Stimulated activated CD8-positive, alpha-beta memory T cell treated with anti-CD3 and anti-CD28 coated beads, Interleukin-7, amount 100 ng/mL, for 24 hours (primary cell): ENCODE data around the gene EPB42.

Experiments
- DNase-seq: peaks from one replicate; pipeline ENCODE4 v3.0.0-alpha.2; 2020; ENCODE audit warnings: low read depth

EPB42 gene

GRCh38 chr15:43220991-43221403, at the start of gene EPB42:
Gene EPB42, minus strand, starts transcription at chr15:43221018. Its CDS starts 193 bp downstream, at chr15:43220825.
- DNase-seq: no peak

DNA sequence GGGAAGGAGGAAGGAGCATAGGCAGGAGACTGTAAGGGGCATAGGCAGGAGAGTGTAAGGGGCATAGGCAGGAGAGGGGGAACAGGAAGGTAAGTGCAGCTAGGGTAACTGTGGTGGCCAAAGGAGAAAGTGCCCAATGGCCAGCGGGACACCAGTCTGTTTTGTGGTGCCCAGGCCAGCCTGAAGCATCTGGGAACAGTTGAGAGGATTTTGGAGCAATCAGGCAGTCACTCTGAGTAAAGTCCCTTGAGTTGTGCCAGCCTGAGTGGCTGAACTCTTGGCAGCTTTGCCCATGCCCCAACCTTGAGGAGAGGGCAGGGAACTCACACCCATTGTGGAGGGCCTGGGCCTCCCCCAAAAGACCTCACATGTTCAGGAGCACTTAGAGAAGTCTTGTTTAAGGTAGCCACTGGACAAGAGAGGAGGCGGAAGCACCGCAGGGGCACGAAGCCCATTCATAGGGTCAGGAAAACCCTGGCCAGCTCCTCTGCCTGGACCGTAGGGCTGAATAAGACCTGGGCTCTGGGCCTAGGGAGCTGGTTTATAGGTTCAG, 49.4 kb upstream of the EPB42 start:
- no peak for DNase-seq

- no peak for DNase-seq
Measured at GRCh38 chr15:43268111-43269105, 47.6 kb upstream of the EPB42 start.

GRCh38 chr15:43267439-43267838, 46.6 kb upstream of the EPB42 start:
- DNase-seq: no peak

DNA sequence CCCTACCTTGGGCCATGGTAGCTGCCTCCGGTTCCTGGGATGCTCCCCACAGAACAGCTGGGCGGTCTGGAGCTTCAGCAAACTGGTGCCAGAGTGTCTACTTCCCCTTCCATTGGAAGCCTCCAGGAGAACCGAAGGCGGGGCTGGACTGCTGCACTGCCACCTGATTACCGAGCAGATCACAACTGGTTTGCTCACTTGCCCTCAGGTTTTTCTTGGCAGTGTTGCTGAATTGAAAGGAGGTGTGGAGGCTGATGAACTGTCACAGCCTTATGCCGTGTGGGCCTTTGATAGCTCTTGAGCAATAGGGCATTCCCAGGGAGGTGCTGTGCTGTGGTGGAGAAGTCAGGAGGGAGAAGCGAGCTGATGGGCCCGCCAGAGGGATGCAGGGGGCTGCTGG, 46.0 kb upstream of the EPB42 start, which contains the start of gene TGM5:
Gene TGM5 (minus strand): TSS at position 95 of the 400 bp plus-strand sequence. CDS start 79 bp downstream, at position 16.
- DNase-seq: no peak

DNA sequence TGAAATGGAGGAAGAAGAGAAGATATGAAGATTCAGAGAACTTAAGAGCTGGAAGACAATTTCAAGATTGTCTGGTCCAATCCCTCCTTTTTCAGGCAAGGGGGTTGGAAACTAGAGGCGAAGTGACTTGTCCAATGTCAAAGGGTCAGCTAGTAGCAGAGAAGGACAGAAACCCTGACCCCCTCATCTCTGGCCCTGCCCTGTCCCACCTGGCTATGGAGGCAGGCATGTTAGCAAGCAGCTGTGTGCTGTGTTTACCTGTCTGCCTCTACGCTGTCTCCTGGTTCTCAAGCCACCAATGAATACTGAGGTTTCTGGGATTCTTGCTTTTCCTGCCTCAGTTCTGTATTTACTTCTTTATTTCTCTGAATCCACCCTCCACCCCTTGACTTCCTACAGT, 45.6 kb upstream of the EPB42 start:
- DNase-seq: no peak

GRCh38 chr15:43260011-43260615, 39.3 kb upstream of the EPB42 start:
- no peak for DNase-seq

- no peak for DNase-seq
Measured at GRCh38 chr15:43258781-43259180, 38.0 kb upstream of the EPB42 start.

GRCh38 chr15:43256341-43256740, 35.5 kb upstream of the EPB42 start:
- no peak for DNase-seq

- DNase-seq: no peak
Measured at GRCh38 chr15:43255376-43255775, 34.6 kb upstream of the EPB42 start.

- DNase-seq: no peak
Measured at GRCh38 chr15:43253431-43254403, 32.9 kb upstream of the EPB42 start.

DNA sequence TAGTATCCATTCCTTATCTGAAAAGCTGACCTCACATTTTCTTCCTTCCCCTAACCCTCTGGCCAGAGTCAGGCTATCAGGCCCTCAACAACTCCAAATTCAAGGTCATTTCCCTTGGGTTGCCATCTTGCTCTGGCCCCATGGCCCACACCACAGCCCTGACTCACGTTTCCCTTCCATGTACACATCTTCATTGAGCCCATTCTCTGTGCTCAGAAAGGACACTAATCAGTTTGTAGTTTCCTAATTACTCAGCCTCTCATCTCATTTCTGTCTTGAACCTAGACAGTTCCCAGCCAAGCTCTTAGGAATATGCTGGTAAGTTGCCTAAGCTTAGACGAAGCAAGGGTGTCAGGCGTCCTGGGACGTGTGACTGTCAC, 31.0 kb upstream of the EPB42 start:
- DNase-seq: no peak

DNA sequence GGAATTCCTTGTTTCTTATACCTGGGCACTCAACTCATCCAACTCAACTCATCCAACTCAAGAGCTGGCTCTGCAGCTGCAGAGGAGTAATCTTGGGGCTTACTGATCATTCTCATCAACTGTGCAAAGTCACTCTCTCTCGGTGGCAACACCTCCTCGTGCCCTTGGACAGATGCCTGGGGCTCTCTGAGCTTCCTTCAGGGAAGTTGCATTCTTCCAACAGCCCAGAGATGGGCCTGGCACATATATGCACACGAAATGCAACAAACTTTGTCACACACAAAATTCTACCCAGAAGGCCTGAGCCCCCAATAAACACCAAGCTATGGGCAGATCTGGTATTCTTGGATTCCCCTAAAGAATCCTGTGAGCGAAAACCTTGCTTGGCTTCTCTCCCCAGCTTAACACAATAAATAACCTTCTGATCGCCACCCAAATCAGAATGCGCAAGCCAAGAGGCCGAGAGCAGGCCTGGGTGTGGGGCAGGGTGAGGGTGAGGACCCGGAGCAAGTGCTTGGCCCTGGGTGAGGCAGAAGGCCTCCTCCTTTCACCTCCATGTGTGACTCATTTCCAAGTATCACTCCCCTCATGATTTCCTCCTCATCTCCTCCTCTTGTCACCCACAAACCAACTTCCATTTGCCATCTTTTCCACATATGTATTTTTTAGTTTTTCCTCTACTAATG, 30.5 kb upstream of the EPB42 start:
- DNase-seq: no peak

DNA sequence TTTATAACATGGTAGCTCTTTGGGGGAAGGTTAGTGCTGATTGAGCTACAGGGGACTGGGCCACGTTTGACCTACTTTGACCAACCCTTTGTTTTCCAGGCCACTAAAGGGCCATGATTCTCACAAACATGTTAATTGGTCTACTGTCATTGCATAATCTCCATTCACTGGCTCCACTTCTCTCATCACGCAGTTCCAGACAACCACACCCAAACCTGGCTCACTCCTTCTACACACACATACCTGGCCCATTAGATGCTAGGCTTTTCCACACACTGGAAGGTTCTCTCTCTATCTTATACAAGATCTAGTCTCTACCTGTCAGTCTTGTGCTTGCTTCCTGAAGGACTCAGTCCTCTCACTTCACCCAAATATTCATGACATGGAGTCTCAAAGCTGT, 30.0 kb upstream of the EPB42 start:
- no peak for DNase-seq

DNA sequence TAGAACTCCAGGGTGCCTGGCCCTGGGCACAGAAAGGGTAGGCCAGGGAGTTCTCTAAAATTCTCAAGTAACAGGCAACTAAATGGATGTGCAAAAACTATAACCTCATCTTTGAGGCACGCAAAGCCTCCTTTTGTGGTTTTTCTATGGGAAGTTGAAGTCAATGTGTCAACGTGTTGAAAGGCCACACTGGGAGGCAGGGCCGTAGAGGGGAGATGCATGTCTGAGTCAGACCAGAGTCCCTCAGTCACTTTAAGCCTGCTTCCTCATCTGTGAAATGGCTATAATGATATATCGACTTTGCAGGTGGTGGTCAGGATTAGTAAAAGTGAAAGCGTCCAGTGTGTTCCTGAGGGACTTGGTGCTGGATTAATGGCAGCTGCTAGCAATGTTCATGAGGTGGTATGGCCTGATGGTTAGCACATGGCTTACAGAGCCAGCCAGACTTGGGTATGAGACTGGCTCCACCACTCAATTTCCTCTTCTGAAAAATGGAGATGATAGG, 28.9 kb upstream of the EPB42 start:
- no peak for DNase-seq

DNA sequence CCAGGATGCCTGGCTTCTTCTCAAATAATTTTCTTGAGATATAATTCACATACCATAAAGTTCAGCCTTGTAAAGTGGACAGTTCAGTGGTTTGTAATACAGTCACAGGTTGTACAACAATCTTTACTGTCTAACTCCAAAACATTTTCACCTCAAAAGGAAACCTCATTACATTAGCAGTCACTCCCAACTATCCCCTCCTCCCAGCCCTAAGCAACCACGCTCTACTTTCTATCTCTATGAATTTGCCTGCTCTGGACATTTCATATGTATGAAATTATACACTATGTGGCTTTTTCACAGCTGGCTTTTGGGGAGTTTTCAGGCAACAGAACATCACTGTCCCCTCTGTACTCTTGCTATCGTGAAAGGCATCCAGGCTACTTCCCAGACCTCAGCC, 28.4 kb upstream of the EPB42 start:
- DNase-seq: no peak

GRCh38 chr15:43246261-43246774, 25.5 kb upstream of the EPB42 start:
- DNase-seq: no peak

DNA sequence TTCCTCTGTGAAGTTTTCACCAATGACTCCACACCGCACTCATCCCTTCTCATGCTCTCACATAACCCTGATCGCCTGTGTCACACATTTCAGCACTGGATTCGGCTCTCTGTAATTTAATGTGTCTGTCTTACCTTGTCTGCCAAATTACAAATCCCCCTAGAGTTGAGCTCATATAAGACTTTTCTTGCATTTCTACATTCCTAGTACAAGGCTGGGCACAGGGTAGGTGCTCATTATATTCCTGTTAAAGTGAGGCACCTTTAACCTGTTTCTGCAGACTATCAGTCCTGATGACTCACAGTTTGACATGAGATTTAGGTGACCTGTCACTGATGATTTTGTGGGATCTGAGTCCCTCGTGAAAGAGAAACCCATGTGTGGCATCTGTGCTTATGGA, 23.3 kb upstream of the EPB42 start:
- DNase-seq: no peak

- DNase-seq: no peak
Measured at GRCh38 chr15:43243020-43243645, 22.3 kb upstream of the EPB42 start.

GRCh38 chr15:43242616-43243015, 21.8 kb upstream of the EPB42 start:
- DNase-seq: no peak
